C4-2B (cell line): ENCODE results near the gene ARHGEF33.

Source experiments
- ZFX ChIP-seq: fragments of 450-650 bp; IDR thresholded peaks from 2 replicates; pipeline ENCODE4 v1.6.1; 2017
- TF ChIP-seq, protein P1 (sequence below): fragments of 450-650 bp; conservative IDR thresholded peaks from 2 replicates; pipeline ENCODE4 v1.5.1; 2017; ENCODE audit warnings: mild to moderate bottlenecking

DNA sequence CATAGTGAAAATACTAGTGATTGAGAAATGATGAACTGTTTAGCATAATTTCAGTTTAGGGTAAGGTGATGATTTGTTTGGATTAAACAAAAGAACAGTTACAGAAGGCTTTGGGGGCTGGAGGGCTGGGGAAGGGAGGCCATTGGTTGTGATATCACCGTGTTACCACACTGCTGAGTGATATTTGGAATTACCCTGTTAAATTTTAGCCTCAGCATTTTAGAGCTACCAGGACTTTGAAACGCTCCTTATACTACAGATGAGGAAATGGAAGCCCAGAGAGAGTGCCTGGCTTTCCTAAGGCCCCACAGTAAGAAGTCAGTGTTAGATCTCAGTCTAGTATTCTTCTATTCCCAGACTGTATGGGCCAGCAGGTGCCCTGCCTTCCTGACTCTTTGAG, 15.6 kb downstream of the ARHGEF33 start:
- TF ChIP-seq, protein P1, sequence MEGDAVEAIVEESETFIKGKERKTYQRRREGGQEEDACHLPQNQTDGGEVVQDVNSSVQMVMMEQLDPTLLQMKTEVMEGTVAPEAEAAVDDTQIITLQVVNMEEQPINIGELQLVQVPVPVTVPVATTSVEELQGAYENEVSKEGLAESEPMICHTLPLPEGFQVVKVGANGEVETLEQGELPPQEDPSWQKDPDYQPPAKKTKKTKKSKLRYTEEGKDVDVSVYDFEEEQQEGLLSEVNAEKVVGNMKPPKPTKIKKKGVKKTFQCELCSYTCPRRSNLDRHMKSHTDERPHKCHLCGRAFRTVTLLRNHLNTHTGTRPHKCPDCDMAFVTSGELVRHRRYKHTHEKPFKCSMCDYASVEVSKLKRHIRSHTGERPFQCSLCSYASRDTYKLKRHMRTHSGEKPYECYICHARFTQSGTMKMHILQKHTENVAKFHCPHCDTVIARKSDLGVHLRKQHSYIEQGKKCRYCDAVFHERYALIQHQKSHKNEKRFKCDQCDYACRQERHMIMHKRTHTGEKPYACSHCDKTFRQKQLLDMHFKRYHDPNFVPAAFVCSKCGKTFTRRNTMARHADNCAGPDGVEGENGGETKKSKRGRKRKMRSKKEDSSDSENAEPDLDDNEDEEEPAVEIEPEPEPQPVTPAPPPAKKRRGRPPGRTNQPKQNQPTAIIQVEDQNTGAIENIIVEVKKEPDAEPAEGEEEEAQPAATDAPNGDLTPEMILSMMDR, result no peak
- TF ChIP-seq ZFX, result no peak
